Measurements from ENCODE around the gene HERC4. TPM values are rescaled to one million over a fixed set of nuclear protein-coding genes. Genes with fewer than 3 reads are reported as not detected.

Gene HERC4
- total and polyA plus RNA-seq, 9 of the 15 experiments (the other 6 are each of a cell fraction or from before 2014, with no cell fraction given): 12.5 to 33.5 (median 22.8) TPM

GRCh38 chr10:67914777-67915340, 160.2 kb downstream of the HERC4 start:
- Histone ChIP-seq H3K4me1 (replicated peaks in 1 of 2; ENCODE audit: control insufficient read depth in 2 of 2, insufficient read depth in 2 of 2, low read length in 2 of 2) (no peaks in the 10 kb centered on the region), H2AFZ (ENCODE audit: low read depth, low read length) (no peak overlapping the region), H3K4me3 (no peak overlapping the region), H3K79me2 (ENCODE audit: control insufficient read depth, insufficient read depth, low read length) (no peaks in the 10 kb centered on the region), H3K36me3 (ENCODE audit: control insufficient read depth, insufficient read depth, low read length) (peaks cover 86% of the 10 kb centered on the region), H3K4me2 (ENCODE audit: insufficient read depth, low read length) (no peak overlapping the region), H3K9me1 (ENCODE audit: control insufficient read depth, insufficient read depth, low read length) (no peaks in the 10 kb centered on the region), H3K27me3 (ENCODE audit: control insufficient read depth in 2 of 2, insufficient read depth in 2 of 2, low read length in 2 of 2) (no peaks in the 10 kb centered on the region), H4K20me1 (replicated peaks; ENCODE audit: control insufficient read depth, insufficient read depth, low read length) (no peaks in the 10 kb centered on the region), H3K27ac (ENCODE audit: extremely low read depth, low read depth, low read length) (no peak overlapping the region), H3K9me3 (replicated peaks; ENCODE audit: control insufficient read depth, insufficient read depth, low read depth, low read length) (no peaks in the 10 kb centered on the region), H3K9ac (ENCODE audit: insufficient read depth in 1 of 2, low read depth in 2 of 2, low read length in 2 of 2) (no peak overlapping the region)
- no TSS peak for BruUV-seq (replicated peaks)
- in situ Hi-C loops (cut with MboI) (no loop called here), intact Hi-C loops (cut with micrococcal nuclease) (no loop called here)
- CTCF ChIA-PET (ENCODE audit: low intra/inter-chr PET ratio): no interaction called here
- no peak; the same call in 1 of the 3 replicates for ATAC-seq
- FAIRE-seq: no peak
- WGBS (ENCODE audit: insufficient coverage, low coverage, missing lambda C conversion rate): 97% methylated on average over 8 of the region's 8 CpGs
- no peak for DNase-seq (ENCODE audit: extremely low read depth in 1 of 4, low spot score in 3 of 4)
- POLR2A ChIA-PET: interaction anchor here (0.7 to 1.0 kb wide), 2 partner anchors 12 to 21 kb away, joined by 3 to 6 read pairs; no protein-coding TSS in a partner anchor
- no peak for TF ChIP-seq KLF13 (tag; IDR thresholded peaks at IDR 0.05; ENCODE audit: borderline replicate concordance, low read depth)
- no peak for TF ChIP-seq ZNF766 (CRISPR knock-in tag; conservative IDR thresholded peaks at IDR 0.05)
- no peak for TF ChIP-seq AFF1 (IDR thresholded peaks at IDR 0.05; ENCODE audit: low read depth in 1 of 2, partially characterized antibody in 2 of 2)
- TF ChIP-seq DACH1 (IDR thresholded peaks at IDR 0.05; ENCODE audit: partially characterized antibody): no peak
- no peak for TF ChIP-seq KDM4B (IDR thresholded peaks at IDR 0.05; ENCODE audit: borderline replicate concordance in 2 of 2, low read depth in 1 of 2)
- TF ChIP-seq ZHX1 (conservative IDR thresholded peaks at IDR 0.05; ENCODE audit: low read length): no peak
- no peak for TF ChIP-seq FOXM1 (IDR thresholded peaks at IDR 0.05; ENCODE audit: low read depth)
- no peak for TF ChIP-seq FOXM1 (CRISPR knock-in tag; IDR thresholded peaks at IDR 0.05; ENCODE audit: low read depth)
- TF ChIP-seq ATF1 (CRISPR knock-in tag; IDR thresholded peaks at IDR 0.05): no peak
- TF ChIP-seq ATF1 (tag; IDR thresholded peaks at IDR 0.05): no peak
